Left ventricle myocardium inferior (tissue), 1 donor: ENCODE data around the gene DNAJC7. TPM values are rescaled to one million over a fixed set of nuclear protein-coding genes. Genes with fewer than 3 reads are reported as not detected.
A peak's percentile ranks its signal among the peaks of the same experiment; 100 is the strongest.

Experiments
- DNase-seq: peaks from one replicate; pipeline ENCODE4 v3.0.0-alpha.2; 2020
- H3K27ac ChIP-seq: fragments of 200-600 bp; replicated peaks from 2 replicates; pipeline ENCODE4 v1.8.0; 2021
- H3K27me3 ChIP-seq: fragments of 200-600 bp; 2 replicates; pipeline ENCODE4 v1.8.0; 2021; ENCODE audit warnings: low read depth
- H3K36me3 ChIP-seq: fragments of 200-600 bp; 2 replicates; pipeline ENCODE4 v1.8.0; 2021
- H3K4me1 ChIP-seq: fragments of 200-600 bp; 2 replicates; pipeline ENCODE4 v1.8.0; 2021
- H3K4me3 ChIP-seq: fragments of 200-600 bp; 2 replicates; pipeline ENCODE4 v1.8.0; 2021; ENCODE audit warnings: mild to moderate bottlenecking, moderate library complexity
- H3K9me3 ChIP-seq: fragments of 200-600 bp; replicated peaks from 2 replicates; pipeline ENCODE4 v1.8.0; 2021
- intact Hi-C: fragments of 100-400 bp; cut with micrococcal nuclease; formaldehyde crosslinking; loops from one replicate; pipeline ENCODE4 v1.11.0; 2022
- total RNA-seq: library from RNA; stranded (reverse); fragmentation: NEBNext Ultra II Directional; extraction: Animal tissue kit (Norgen Biotek cat#: 25700); gene quantifications from one replicate; pipeline ENCODE4 v1.2.1, GENCODE V29; 2021
- TF ChIP-seq, protein P1 (sequence below): fragments of 200-600 bp; IDR thresholded peaks from 2 replicates; pipeline ENCODE4 v1.8.0; 2021; ENCODE audit warnings: antibody characterized with exemption, mild to moderate bottlenecking, borderline replicate concordance
- donor health status: DM: no; HTN: yes; CAD: no; lungs with severe emphysema.

Gene DNAJC7
- total RNA-seq, 1 donor from 2014 or later, result 71.2 TPM

DNA sequence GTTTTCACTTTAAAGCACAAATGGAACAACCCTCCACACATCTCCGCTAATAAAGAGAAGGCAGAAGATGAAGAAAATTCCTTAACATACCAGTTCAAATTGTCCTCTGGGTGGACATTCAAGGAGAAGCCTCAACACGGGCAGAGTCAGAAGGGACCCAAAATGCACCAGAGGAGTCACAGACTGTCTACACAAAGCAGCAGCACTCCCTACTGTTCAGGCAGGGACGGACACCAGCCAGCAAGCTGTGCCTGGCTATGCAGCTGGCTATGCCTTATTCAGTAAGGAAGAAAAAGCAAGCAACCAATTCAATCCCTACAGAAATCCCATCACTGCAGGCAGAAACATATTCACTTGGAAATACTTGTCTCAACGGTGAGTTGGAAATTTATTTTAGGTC lies 8.1 kb downstream of the DNAJC7 start:
- no peak for DNase-seq
- intact Hi-C loops, result no loop called here
- no peaks in the 10 kb centered on the region for H3K36me3 ChIP-seq
- H3K9me3 ChIP-seq, result no peaks in the 10 kb centered on the region
- no peak overlapping the region for H3K4me3 ChIP-seq
- H3K27ac ChIP-seq, result peak overlapping the region; percentile 36
- H3K4me1 ChIP-seq, result peaks cover 99% of the 10 kb centered on the region
- TF ChIP-seq, protein P1, sequence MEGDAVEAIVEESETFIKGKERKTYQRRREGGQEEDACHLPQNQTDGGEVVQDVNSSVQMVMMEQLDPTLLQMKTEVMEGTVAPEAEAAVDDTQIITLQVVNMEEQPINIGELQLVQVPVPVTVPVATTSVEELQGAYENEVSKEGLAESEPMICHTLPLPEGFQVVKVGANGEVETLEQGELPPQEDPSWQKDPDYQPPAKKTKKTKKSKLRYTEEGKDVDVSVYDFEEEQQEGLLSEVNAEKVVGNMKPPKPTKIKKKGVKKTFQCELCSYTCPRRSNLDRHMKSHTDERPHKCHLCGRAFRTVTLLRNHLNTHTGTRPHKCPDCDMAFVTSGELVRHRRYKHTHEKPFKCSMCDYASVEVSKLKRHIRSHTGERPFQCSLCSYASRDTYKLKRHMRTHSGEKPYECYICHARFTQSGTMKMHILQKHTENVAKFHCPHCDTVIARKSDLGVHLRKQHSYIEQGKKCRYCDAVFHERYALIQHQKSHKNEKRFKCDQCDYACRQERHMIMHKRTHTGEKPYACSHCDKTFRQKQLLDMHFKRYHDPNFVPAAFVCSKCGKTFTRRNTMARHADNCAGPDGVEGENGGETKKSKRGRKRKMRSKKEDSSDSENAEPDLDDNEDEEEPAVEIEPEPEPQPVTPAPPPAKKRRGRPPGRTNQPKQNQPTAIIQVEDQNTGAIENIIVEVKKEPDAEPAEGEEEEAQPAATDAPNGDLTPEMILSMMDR, result peak; percentile 24
- H3K27me3 ChIP-seq, result no peaks in the 10 kb centered on the region

DNA sequence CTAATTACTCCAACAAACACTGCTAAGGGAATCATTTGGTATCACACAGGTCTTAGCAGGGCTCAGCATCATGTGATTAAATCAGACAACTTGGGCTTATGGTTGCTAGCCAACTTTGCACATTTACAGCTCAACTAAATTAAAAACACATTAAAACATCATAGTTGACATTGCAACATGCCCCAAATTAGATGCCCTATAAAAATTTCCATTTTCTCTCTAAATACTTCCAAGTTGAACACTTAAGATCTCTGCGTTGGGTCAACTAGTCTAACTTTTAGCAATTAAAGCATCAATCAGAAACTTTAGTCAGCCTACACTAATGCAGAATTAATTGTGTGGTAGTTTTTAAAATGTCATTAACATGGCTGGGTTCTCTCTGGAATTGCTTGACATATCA lies 12.1 kb downstream of the DNAJC7 start:
- intact Hi-C loops, result no loop called here

DNA sequence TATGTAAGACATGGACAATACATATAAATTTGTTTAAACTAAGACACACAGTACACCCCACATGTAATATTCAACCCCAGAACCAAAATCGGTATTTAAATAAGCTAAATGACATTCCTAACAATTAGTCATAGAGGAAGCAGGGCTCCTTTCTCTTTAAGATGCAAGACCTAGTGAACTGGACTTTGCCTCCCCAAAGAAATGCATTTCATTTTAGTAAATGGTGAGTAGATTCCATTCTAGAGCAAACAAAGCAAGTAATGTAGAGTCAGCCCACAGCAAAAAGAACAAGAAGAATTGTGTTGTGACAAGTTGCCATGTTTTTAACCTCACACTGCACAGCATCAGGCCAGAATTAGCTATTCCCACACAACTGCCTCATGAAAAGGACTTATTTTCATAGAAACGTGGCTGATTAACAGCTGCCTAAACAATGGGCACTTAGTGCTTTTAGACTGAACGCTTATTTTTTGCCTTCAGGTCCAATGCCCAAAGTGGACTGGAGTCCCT lies 14.4 kb downstream of the DNAJC7 start:
- no peaks in the 10 kb centered on the region for H3K9me3 ChIP-seq
- H3K4me1 ChIP-seq, result peaks cover 77% of the 10 kb centered on the region
- no peak overlapping the region for H3K4me3 ChIP-seq
- H3K36me3 ChIP-seq, result peaks cover 52% of the 10 kb centered on the region
- no peak for DNase-seq
- intact Hi-C loops, result no loop called here
- no peaks in the 10 kb centered on the region for H3K27me3 ChIP-seq
- TF ChIP-seq, protein P1, result no peak
- no peak overlapping the region for H3K27ac ChIP-seq

More for the DNA sequence above, 12.1 kb downstream of the DNAJC7 start:
- Histone ChIP-seq H3K9me3 (no peaks in the 10 kb centered on the region), H3K4me3 (no peak overlapping the region), H3K36me3 (peaks cover 29% of the 10 kb centered on the region), H3K27me3 (no peaks in the 10 kb centered on the region), H3K4me1 (peaks cover 94% of the 10 kb centered on the region), H3K27ac (no peak overlapping the region)
- TF ChIP-seq, protein P1, result no peak
- no peak for DNase-seq

DNA sequence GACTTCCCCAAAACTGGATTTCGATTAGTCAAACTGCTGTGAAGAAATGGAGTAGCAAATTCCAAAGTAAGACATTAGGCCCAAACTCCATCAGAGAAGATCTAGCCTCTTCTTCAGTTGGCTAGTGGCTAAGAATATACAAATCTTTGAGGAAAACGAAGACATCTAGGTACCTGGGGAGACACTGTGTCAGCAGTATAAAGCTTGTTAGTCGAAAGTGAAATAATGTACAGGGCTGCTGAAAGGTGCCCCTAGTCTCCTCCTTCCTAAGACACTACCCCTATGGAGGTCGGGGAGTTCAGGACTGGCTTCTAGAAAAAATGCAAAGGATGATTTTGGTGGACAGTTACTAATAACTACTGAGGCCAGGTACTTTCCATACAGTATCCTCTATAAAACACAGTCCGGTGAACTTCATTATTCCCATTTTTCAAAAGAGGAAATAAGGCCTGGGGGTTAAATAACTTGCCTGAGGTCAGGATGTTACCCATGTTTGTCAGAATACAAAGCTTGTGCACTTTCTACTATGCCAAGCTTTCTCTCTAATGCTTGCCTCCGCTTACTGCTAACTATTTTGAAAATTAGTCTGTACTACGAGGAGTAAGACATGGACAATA lies 15.0 kb downstream of the DNAJC7 start:
- H3K9me3 ChIP-seq, result no peaks in the 10 kb centered on the region
- no peaks in the 10 kb centered on the region for H3K27me3 ChIP-seq
- intact Hi-C loops, result no loop called here
- H3K27ac ChIP-seq, result no peak overlapping the region
- DNase-seq, result no peak
- H3K4me1 ChIP-seq, result peaks cover 71% of the 10 kb centered on the region
- no peak overlapping the region for H3K4me3 ChIP-seq
- TF ChIP-seq, protein P1, result no peak
- H3K36me3 ChIP-seq, result peaks cover 58% of the 10 kb centered on the region

DNA sequence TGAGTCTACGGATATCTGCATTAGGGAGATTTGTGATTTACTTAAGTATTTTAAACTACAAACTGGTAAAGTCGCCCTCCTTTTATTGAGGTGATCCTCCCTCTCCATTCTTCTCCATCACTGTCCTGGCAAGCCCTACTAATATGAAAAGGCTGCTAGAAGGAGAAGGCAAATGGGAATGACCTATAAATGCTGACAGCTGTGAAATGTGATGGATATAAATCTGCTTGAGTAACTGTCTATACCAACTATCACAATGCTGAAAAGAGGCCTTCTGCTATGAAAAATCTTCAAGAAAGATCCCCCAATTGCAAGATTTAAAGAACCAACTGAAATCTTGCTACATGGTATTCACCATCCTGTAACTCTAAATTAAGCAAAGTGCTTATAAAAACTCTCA lies 15.5 kb downstream of the DNAJC7 start:
- intact Hi-C loops, result no loop called here
- Histone ChIP-seq H3K27ac (no peak overlapping the region), H3K4me1 (peaks cover 65% of the 10 kb centered on the region)

More for the DNA sequence above, 15.5 kb downstream of the DNAJC7 start:
- H3K9me3 ChIP-seq, result no peaks in the 10 kb centered on the region
- DNase-seq, result no peak
- TF ChIP-seq, protein P1, result no peak
- H3K27me3 ChIP-seq, result no peaks in the 10 kb centered on the region
- no peak overlapping the region for H3K4me3 ChIP-seq
- H3K36me3 ChIP-seq, result peaks cover 64% of the 10 kb centered on the region
